ENCODE data around the gene DNASE1. TPM values are rescaled to one million over a fixed set of nuclear protein-coding genes. Genes with fewer than 3 reads are reported as not detected.

Gene DNASE1
- total RNA-seq, 3 donors from 2014 or later (not counting 1 experiment from before 2014, with no cell fraction given), result 29.9 to 47.8 (median 34.9) TPM

GRCh38 chr16:3665508-3665907, 11.0 kb downstream of the DNASE1 start:
- Histone ChIP-seq H3K27ac (ENCODE audit: low read length) (no peak overlapping the region), H3K27me3 (ENCODE audit: control insufficient read depth, insufficient read depth, low read length) (no peaks in the 10 kb centered on the region), H3K36me3 (ENCODE audit: control insufficient read depth, insufficient read depth, low read length) (peaks cover 24% of the 10 kb centered on the region), H3K9me3 (ENCODE audit: control insufficient read depth, insufficient read depth, low read length) (no peaks in the 10 kb centered on the region), H3K4me3 (ENCODE audit: low read length) (no peak overlapping the region), H3K4me1 (ENCODE audit: control insufficient read depth, insufficient read depth, low read length) (peaks cover 35% of the 10 kb centered on the region)
- WGBS (ENCODE audit: insufficient coverage), result 50% methylated on average over 6 of the region's 6 CpGs
- ATAC-seq (peak; percentile 30 to 57 (median 42)), DNase-seq (peak in 1 of 2 donors; percentile 66)
- intact Hi-C loops (cut with micrococcal nuclease), result loop anchor here (5.0 kb wide), 1 partner anchor 138 kb away; no protein-coding TSS in a partner anchor
- H3K4me1 Mint-ChIP-seq, result peaks cover 19 to 34% of the 10 kb centered on the region in 2 donors
- H3K9me3 Mint-ChIP-seq, result no peaks in the 10 kb centered on the region
- H3K4me3 Mint-ChIP-seq, result no peak overlapping the region
- no peak for TF ChIP-seq CTCF (IDR thresholded peaks at IDR 0.05)
- H3K27ac Mint-ChIP-seq, result peak overlapping the region in 1 of 2 donors; percentile 38
- H3K36me3 Mint-ChIP-seq, result no peaks in the 10 kb centered on the region
- H3K27me3 Mint-ChIP-seq (ENCODE audit: low read depth in 2 of 2), result no peaks in the 10 kb centered on the region

GRCh38 chr16:3668626-3669025, 14.1 kb downstream of the DNASE1 start:
- Mint-ChIP-seq H3K36me3 (no peaks in the 10 kb centered on the region), H3K9me3 (no peaks in the 10 kb centered on the region), H3K27me3 (ENCODE audit: low read depth in 2 of 2) (no peaks in the 10 kb centered on the region), H3K27ac (peak overlapping the region in 1 of 2 donors; percentile 26), H3K4me1 (peaks cover 27 to 40% of the 10 kb centered on the region in 2 donors), H3K4me3 (no peak overlapping the region)
- WGBS (ENCODE audit: insufficient coverage), result 90% methylated on average over 11 of the region's 11 CpGs
- DNase-seq (no peak), ATAC-seq (no peak)
- no peak for TF ChIP-seq CTCF (IDR thresholded peaks at IDR 0.05)
- peaks cover 44% of the 10 kb centered on the region for H3K4me1 ChIP-seq (ENCODE audit: control insufficient read depth, insufficient read depth, low read length)
- H3K27ac ChIP-seq (ENCODE audit: low read length), result no peak overlapping the region
- no peaks in the 10 kb centered on the region for H3K9me3 ChIP-seq (ENCODE audit: control insufficient read depth, insufficient read depth, low read length)
- peaks cover 3% of the 10 kb centered on the region for H3K36me3 ChIP-seq (ENCODE audit: control insufficient read depth, insufficient read depth, low read length)
- intact Hi-C loops (cut with micrococcal nuclease), result loop anchor here (5.0 kb wide), 1 partner anchor 141 kb away; no protein-coding TSS in a partner anchor
- H3K27me3 ChIP-seq (ENCODE audit: control insufficient read depth, insufficient read depth, low read length), result no peaks in the 10 kb centered on the region
- no peak overlapping the region for H3K4me3 ChIP-seq (ENCODE audit: low read length)

GRCh38 chr16:3669082-3669481, 14.6 kb downstream of the DNASE1 start:
- intact Hi-C loops (cut with micrococcal nuclease), result loop anchor here (5.0 kb wide), 1 partner anchor 142 kb away; no protein-coding TSS in a partner anchor
- Histone ChIP-seq H3K9me3 (ENCODE audit: control insufficient read depth, insufficient read depth, low read length) (no peaks in the 10 kb centered on the region), H3K4me1 (ENCODE audit: control insufficient read depth, insufficient read depth, low read length) (peaks cover 44% of the 10 kb centered on the region), H3K36me3 (ENCODE audit: control insufficient read depth, insufficient read depth, low read length) (peaks cover 3% of the 10 kb centered on the region), H3K27ac (ENCODE audit: low read length) (no peak overlapping the region), H3K4me3 (ENCODE audit: low read length) (no peak overlapping the region), H3K27me3 (ENCODE audit: control insufficient read depth, insufficient read depth, low read length) (no peaks in the 10 kb centered on the region)
- Mint-ChIP-seq H3K9me3 (no peaks in the 10 kb centered on the region), H3K36me3 (no peaks in the 10 kb centered on the region), H3K4me1 (peaks cover 27 to 40% of the 10 kb centered on the region in 2 donors), H3K27me3 (ENCODE audit: low read depth in 2 of 2) (no peaks in the 10 kb centered on the region), H3K4me3 (peak overlapping the region; percentile 13), H3K27ac (peak overlapping the region in 1 of 2 donors; percentile 26)
- TF ChIP-seq CTCF (IDR thresholded peaks at IDR 0.05), result no peak
- 27% methylated on average over 10 of the region's 10 CpGs for WGBS (ENCODE audit: insufficient coverage)
- ATAC-seq (peak in 1 of 3 donors; percentile 50), DNase-seq (no peak)

GRCh38 chr16:3670711-3671110, 16.2 kb downstream of the DNASE1 start:
- no peaks in the 10 kb centered on the region for H3K36me3 Mint-ChIP-seq
- H3K9me3 Mint-ChIP-seq, result no peaks in the 10 kb centered on the region
- peak overlapping the region in 1 of 2 donors; percentile 62 for H3K27ac Mint-ChIP-seq
- Histone ChIP-seq H3K4me3 (ENCODE audit: low read length) (no peak overlapping the region), H3K4me1 (ENCODE audit: control insufficient read depth, insufficient read depth, low read length) (peaks cover 40% of the 10 kb centered on the region), H3K27ac (ENCODE audit: low read length) (no peak overlapping the region), H3K9me3 (ENCODE audit: control insufficient read depth, insufficient read depth, low read length) (no peaks in the 10 kb centered on the region), H3K36me3 (ENCODE audit: control insufficient read depth, insufficient read depth, low read length) (no peaks in the 10 kb centered on the region), H3K27me3 (ENCODE audit: control insufficient read depth, insufficient read depth, low read length) (no peaks in the 10 kb centered on the region)
- peak in 2 of 3 donors; percentile 29 to 45 for ATAC-seq
- DNase-seq, result no peak
- TF ChIP-seq CTCF (IDR thresholded peaks at IDR 0.05), result no peak
- no peaks in the 10 kb centered on the region for H3K27me3 Mint-ChIP-seq (ENCODE audit: low read depth in 2 of 2)
- intact Hi-C loops (cut with micrococcal nuclease), result no loop called here
- H3K4me1 Mint-ChIP-seq, result peaks cover 24 to 34% of the 10 kb centered on the region in 2 donors
- WGBS (ENCODE audit: insufficient coverage), result 45% methylated on average over 13 of the region's 13 CpGs
- H3K4me3 Mint-ChIP-seq, result no peak overlapping the region

Measured in natural killer cell (primary cell).